Fibroblast of skin of left quadriceps (primary cell): ENCODE data around the gene HOXD11.

Source experiments
- DNase-seq, 2 experiments: peaks; one replicate each; pipeline ENCODE4 v3.0.0-alpha.2; 2013; ENCODE audit warnings: low read depth in 2 of 2

Gene HOXD11

GRCh38 chr2:176105078-176105729 lies 1.9 kb upstream of the HOXD11 start:
- no peak for DNase-seq

GRCh38 chr2:176105730-176106580 lies 1.1 kb upstream of the HOXD11 start:
- DNase-seq: no peak

- no peak for DNase-seq
These were observed 676 bp downstream of the HOXD11 start for GRCh38 chr2:176107731-176108181.

- DNase-seq: no peak
These were observed 2.3 kb downstream of the HOXD11 start for GRCh38 chr2:176109192-176109901.

GRCh38 chr2:176109946-176110345 lies 2.9 kb downstream of the HOXD11 start:
- DNase-seq: no peak

- no peak for DNase-seq
These were observed 3.6 kb downstream of the HOXD11 start for GRCh38 chr2:176110415-176111308.

- no peak for DNase-seq
These were observed 4.2 kb downstream of the HOXD11 start for GRCh38 chr2:176111309-176111663.

GRCh38 chr2:176111846-176112374 lies 4.8 kb downstream of the HOXD11 start:
- no peak for DNase-seq

GRCh38 chr2:176112375-176113302 lies 5.6 kb downstream of the HOXD11 start:
- DNase-seq: no peak

GRCh38 chr2:176114120-176114929 lies 7.2 kb downstream of the HOXD11 start:
- DNase-seq: no peak

GRCh38 chr2:176114930-176115625 lies 8.0 kb downstream of the HOXD11 start:
- DNase-seq: no peak

- no peak for DNase-seq
These were observed 9.1 kb downstream of the HOXD11 start, which contains the start of gene HOXD10 for GRCh38 chr2:176115883-176116813. Gene HOXD10, plus strand, starts transcription at chr2:176116778. Its CDS starts 56 bp downstream, at chr2:176116834.

- DNase-seq: no peak
These were observed 10.2 kb downstream of the HOXD11 start for GRCh38 chr2:176117162-176117822.

- DNase-seq: no peak
These were observed 10.8 kb downstream of the HOXD11 start for GRCh38 chr2:176117823-176118371.

- DNase-seq: no peak
These were observed 11.7 kb downstream of the HOXD11 start for GRCh38 chr2:176118601-176119339.
